Adipose tissue (tissue), 3 donors: ENCODE data around the gene MEIOB. TPM values are rescaled to one million over a fixed set of nuclear protein-coding genes. Genes with fewer than 3 reads are reported as not detected.
"Not testable (repeated sequence)": the region's sequence is repeated elsewhere in the genome, so short reads cannot be mapped to it uniquely, and the experiment has no call there.

ENCODE experiments used
- H3K27ac ChIP-seq: one replicate; pipeline ENCODE4 v1.5.1; 2013; ENCODE audit warnings: low read depth, low read length
- WGBS, 3 donors: extraction: QIAGEN DNeasy Blood & Tissue Kit; methylation state at CpG; one replicate each; pipeline ENCODE4 v1.1.7; 2013; 5-methylcytosine and 5-hydroxymethylcytosine counted together
- polyA plus RNA-seq, 3 donors: library from polyadenylated mRNA; stranded (reverse); fragments of 200-250 nt; gene quantifications; one replicate each; pipeline ENCODE4 v1.2.3, GENCODE V29; 2013
- donor health status: healthy with polysubstance abuse.
- donor health status: Bipolar disorder and iron deficiency.
- donor health status: healthy.

The MEIOB gene
- polyA plus RNA-seq, 3 donors, result 0.03 to 0.07 TPM; not detected in 1

- no peak overlapping the region for H3K27ac ChIP-seq
- WGBS, 3 donors, result 92 to 96% (median 94%) methylated on average over 24 of the region's 24 CpGs
Observed at GRCh38 chr16:1821861-1822611, 49.9 kb downstream of the MEIOB start.

- 89 to 94% (median 91%) methylated on average over 11 to 12 of the region's 12 CpGs for WGBS, 3 donors
- H3K27ac ChIP-seq, result no peak overlapping the region
Observed at GRCh38 chr16:1820946-1821290, 51.0 kb downstream of the MEIOB start.

GRCh38 chr16:1820096-1820945 is 51.6 kb downstream of the MEIOB start:
- H3K27ac ChIP-seq, result no peak overlapping the region
- 90 to 91% (median 91%) methylated on average over 25 of the region's 25 CpGs for whole genome bisulfite sequencing, 3 donors

GRCh38 chr16:1819611-1820010 is 52.4 kb downstream of the MEIOB start:
- WGBS, 3 donors, result 91 to 96% (median 93%) methylated on average over 15 of the region's 15 CpGs
- H3K27ac ChIP-seq, result no peak overlapping the region

- H3K27ac ChIP-seq, result no peak overlapping the region
- WGBS, 3 donors, result 92 to 96% (median 95%) methylated on average over 35 of the region's 35 CpGs
Observed at GRCh38 chr16:1818873-1819525, 53.0 kb downstream of the MEIOB start.

- 93 to 97% (median 96%) methylated on average over 24 to 27 of the region's 27 CpGs for WGBS, 3 donors
- no peak overlapping the region for H3K27ac ChIP-seq
Observed at GRCh38 chr16:1818204-1818872, 53.6 kb downstream of the MEIOB start.

GRCh38 chr16:1817716-1818115 is 54.2 kb downstream of the MEIOB start:
- WGBS, 3 donors, result 90 to 94% (median 93%) methylated on average over 16 to 17 of the region's 17 CpGs
- no peak overlapping the region for H3K27ac ChIP-seq

GRCh38 chr16:1817276-1817589 is 54.7 kb downstream of the MEIOB start:
- WGBS, 3 donors, result 91 to 95% (median 93%) methylated on average over 9 of the region's 9 CpGs

GRCh38 chr16:1816396-1817275 is 55.3 kb downstream of the MEIOB start:
- no peak overlapping the region for H3K27ac ChIP-seq
- 90 to 94% (median 92%) methylated on average over 35 to 40 of the region's 40 CpGs for WGBS, 3 donors

More at GRCh38 chr16:1817276-1817589, 54.7 kb downstream of the MEIOB start:
- H3K27ac ChIP-seq, result no peak overlapping the region

- no peak overlapping the region for H3K27ac ChIP-seq
- WGBS, 3 donors, result 88 to 92% (median 92%) methylated on average over 11 of the region's 11 CpGs
Observed at GRCh38 chr16:1815461-1815860, 56.5 kb downstream of the MEIOB start.

GRCh38 chr16:1812732-1813163 is 59.2 kb downstream of the MEIOB start:
- no peak overlapping the region for H3K27ac ChIP-seq
- WGBS, 3 donors, result 13 to 25% (median 25%) methylated on average over 17 of the region's 17 CpGs

- H3K27ac ChIP-seq, result no peak overlapping the region
- 93 to 96% (median 96%) methylated on average over 16 of the region's 16 CpGs for WGBS, 3 donors
Observed at GRCh38 chr16:1810536-1810935, 61.4 kb downstream of the MEIOB start.

- H3K27ac ChIP-seq, result no peak overlapping the region
- WGBS, 3 donors, result 92 to 97% (median 96%) methylated on average over 14 to 16 of the region's 16 CpGs
Observed at GRCh38 chr16:1810106-1810505, 61.9 kb downstream of the MEIOB start.

GRCh38 chr16:1809281-1809801 is 62.6 kb downstream of the MEIOB start:
- WGBS, 3 donors, result 70 to 85% (median 75%) methylated on average over 28 of the region's 28 CpGs
- H3K27ac ChIP-seq, result no peak overlapping the region

- H3K27ac ChIP-seq, result no peak overlapping the region
- 76 to 91% (median 80%) methylated on average over 18 of the region's 18 CpGs for WGBS, 3 donors
Observed at GRCh38 chr16:1808691-1809090, 63.3 kb downstream of the MEIOB start.

GRCh38 chr16:1807626-1808025 is 64.3 kb downstream of the MEIOB start:
- no peak overlapping the region for H3K27ac ChIP-seq
- WGBS, 3 donors, result 83 to 92% (median 87%) methylated on average over 10 of the region's 10 CpGs

- 77 to 86% (median 84%) methylated on average over 10 of the region's 10 CpGs for WGBS, 3 donors
- H3K27ac ChIP-seq, result no peak overlapping the region
Observed at GRCh38 chr16:1800701-1801100, 71.3 kb downstream of the MEIOB start.

- 70 to 85% (median 84%) methylated on average over 5 of the region's 5 CpGs for WGBS, 3 donors
Observed at GRCh38 chr16:1799263-1799662, 72.7 kb downstream of the MEIOB start.

More at GRCh38 chr16:1799263-1799662, 72.7 kb downstream of the MEIOB start:
- not testable (repeated sequence) for H3K27ac ChIP-seq
